ENCODE measurements around the gene PWWP2B.

Gene PWWP2B

GRCh38 chr10:132395704-132396493, 1.1 kb upstream of the PWWP2B start:
- DNase-seq, result no peak

GRCh38 chr10:132396494-132397035, 435 bp upstream of the PWWP2B start:
- DNase-seq, result peak; percentile 45

DNA sequence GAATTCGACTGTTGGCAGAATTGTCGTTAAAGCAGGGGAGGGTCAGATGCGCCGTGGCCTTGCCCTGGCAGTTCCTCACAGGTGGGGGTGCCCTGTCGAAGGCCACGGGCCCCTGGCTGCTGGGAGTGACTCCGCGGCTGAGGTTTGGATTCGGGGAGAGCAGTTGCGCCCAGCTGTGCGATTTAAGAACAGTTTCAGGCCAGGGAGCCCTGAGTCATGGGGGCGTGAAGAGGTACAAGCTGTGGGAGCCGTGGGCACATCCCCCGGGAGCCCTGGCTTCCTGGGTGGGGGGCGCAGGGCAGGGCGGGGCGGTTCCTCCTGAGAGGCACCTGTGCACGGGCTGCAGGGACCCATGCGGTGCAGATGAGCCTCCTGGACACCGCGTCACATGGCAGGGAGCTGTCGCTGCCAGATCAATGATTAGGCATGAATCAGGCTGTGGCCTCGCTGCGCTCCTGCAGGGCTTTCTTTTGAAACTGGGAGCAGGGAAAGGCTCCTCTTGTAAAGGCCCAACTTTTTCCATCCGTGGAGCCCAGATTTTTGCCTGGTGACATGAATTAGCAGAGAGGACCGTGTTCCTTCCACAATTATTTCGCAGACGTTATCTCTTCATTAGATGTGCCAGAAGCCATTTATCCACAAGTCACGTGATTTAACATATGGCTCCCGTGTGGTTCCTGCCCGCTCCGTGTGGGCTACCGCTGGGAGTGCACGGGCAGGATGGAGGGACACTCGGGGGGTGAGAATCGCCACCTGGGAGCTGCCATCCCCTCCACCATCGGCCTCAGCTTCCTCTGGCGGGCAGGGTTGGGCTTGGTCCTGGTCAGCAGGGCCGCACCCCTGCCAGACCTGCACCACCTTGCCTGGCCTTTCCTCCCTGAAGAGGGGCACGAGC, 918 bp downstream of the PWWP2B start:
- DNase-seq, result peak; percentile 23

- DNase-seq, result no peak
These were observed 1.6 kb downstream of the PWWP2B start for GRCh38 chr10:132398566-132398991.

- no peak for DNase-seq
These were observed 2.4 kb downstream of the PWWP2B start for GRCh38 chr10:132399117-132400035.

- no peak for DNase-seq
These were observed 3.1 kb downstream of the PWWP2B start for GRCh38 chr10:132400041-132400546.

DNA sequence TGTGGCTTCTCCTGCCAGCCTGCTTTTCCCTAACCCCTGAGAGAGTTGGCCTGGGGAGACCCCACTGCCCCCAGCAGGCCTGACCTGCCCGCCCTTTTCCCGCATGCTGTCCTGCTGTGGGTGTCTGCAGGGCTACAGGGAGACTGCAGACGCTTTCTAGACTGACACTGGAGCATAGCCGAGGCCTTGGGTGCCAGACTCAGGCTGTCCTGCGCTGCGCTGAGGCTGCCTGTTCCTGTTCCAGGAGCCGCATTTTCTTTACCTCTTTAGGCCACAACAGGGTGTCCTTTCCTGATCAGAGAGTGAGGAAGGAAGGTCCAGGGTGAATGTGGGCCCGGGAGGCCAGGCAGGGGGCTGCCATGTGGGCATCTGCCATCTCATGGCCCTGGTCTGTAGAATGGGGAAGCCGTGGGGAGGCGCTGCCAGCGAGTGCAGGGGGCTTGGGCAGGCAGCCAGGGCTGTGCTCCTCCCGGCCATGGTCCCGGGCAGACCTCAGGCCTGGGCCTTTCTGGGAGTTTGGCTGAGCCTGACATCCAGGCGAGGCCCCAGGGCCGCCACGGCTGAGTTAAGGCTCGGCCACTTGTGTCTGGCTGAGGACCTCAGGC, 3.6 kb downstream of the PWWP2B start:
- DNase-seq, result no peak

GRCh38 chr10:132401401-132402118, 4.6 kb downstream of the PWWP2B start:
- no peak for DNase-seq

- DNase-seq, result no peak
These were observed 5.8 kb downstream of the PWWP2B start for GRCh38 chr10:132402781-132403241.

DNA sequence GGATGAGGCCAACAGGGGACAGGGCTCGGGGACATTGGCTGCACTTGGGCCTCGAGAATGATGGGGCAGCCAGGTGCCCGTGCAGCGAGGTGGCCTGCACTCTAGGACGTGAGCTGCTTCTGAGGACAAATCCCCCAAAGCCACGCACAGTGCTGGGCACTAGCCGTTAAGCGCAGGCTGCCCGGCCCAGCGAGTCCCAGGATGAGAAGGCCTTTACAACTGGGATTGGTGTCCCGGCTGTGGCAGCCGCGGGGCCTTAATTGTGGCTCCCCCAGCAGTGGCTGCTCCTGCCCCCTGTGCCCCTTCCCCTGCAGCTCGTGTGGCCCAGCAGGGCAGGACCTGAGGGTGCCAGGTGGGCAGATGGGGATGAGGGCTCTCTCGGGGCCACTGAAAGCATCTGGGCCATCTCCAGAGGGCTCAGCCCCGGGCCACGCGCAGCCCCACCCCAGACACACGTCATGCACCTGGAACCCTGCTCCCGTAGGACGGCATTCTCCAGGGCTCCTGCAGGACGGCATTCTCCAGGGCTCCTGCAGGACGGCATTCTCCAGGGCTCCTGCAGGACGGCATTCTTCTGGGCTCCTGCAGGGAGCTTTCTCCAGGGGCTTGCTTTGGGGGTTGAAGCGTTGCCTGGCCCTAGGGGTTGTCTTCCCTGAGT, 6.6 kb downstream of the PWWP2B start:
- DNase-seq, result no peak

- no peak for DNase-seq
These were observed 7.3 kb downstream of the PWWP2B start for GRCh38 chr10:132404169-132404880.

- DNase-seq, result no peak
These were observed 8.0 kb downstream of the PWWP2B start for GRCh38 chr10:132404911-132405462.

GRCh38 chr10:132405463-132405991, 8.5 kb downstream of the PWWP2B start:
- DNase-seq, result no peak

DNA sequence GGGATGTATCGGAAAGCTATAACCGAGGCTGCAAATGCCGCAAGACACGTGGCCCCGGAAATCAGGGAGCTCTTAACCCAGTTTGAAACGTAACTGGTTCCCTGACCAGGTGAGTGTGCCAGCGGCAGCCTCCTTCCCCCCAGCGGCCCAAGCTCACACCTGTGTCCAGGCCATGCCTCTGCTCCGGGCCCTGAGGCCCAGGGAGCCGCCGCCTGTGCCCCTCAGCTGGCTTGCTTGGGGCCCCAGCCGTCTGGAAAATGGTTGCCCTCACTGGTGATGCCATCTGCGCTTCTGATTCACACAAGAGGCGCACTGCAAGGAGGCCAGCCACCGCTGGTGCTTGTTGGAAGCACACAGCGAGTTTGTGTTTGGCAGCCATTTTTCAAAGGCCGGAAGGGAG, 9.2 kb downstream of the PWWP2B start:
- no peak for DNase-seq

DNA sequence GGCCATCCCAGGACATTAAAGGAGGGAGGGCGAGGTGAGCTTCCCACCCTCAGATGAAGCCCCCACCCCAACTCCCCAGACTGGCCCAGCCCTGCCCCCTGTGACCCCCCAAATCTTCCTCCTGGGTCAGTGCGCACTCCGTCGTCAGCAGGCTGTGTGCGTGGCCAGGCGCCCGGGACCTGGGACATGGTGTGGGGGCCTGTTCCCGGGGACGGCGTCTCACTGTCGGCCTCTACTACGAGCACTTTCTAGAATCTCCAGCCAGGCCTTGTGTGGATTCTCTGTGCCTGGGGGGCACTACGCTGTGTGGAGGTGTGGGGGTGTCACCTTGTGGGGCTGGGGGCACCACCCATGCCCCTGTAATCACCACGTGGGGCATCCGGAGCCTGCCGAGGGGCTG, 9.8 kb downstream of the PWWP2B start:
- DNase-seq, result no peak

DNA sequence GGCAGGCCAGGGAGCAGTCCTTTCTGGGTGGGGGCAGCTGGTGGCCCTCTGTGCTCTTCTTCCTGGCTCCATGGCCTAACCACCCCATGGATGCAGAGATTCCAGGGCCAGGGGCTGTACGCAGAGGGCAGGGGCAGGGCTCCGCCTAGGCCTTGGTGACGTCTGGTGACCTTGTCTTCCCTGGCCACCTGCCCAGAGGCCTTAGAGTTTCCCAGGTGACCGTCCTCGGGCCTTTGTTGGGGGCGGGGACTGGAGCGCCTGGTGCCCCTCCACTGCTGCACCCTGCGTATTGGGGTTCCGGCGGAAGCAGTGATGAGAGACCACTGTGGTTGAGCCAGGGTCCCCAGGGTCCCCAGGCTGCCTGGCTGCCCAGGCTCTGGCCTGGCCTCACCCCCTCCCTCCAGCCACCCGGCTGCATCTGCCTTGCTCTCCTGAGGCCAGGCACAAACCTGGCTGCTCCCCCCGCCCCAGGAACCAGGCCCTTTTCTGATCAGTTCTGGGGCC, 10.3 kb downstream of the PWWP2B start:
- DNase-seq, result no peak

GRCh38 chr10:132407846-132408278, 10.9 kb downstream of the PWWP2B start:
- DNase-seq, result no peak

GRCh38 chr10:132408367-132408781, 11.4 kb downstream of the PWWP2B start:
- no peak for DNase-seq
